ENCODE measurements around the gene RTP3. TPM values are rescaled to one million over a fixed set of nuclear protein-coding genes. Genes with fewer than 3 reads are reported as not detected.
"Not testable (repeated sequence)": the region's sequence is repeated elsewhere in the genome, so short reads cannot be mapped to it uniquely, and the experiment has no call there.

RTP3 gene
- total and polyA plus RNA-seq, 2 experiments from 2014 or later, result not detected

- Histone ChIP-seq H3K27ac (no peak overlapping the region), H3K9me2 (ENCODE audit: insufficient read depth) (no peaks in the 10 kb centered on the region), H2AFZ (no peak overlapping the region), H3K9ac (no peak overlapping the region), H3K4me3 (no peak overlapping the region), H4K20me1 (ENCODE audit: insufficient read depth) (no peaks in the 10 kb centered on the region), H3K9me3 (ENCODE audit: low read depth) (no peaks in the 10 kb centered on the region), H3K27me3 (replicated peaks; ENCODE audit: insufficient read depth) (no peaks in the 10 kb centered on the region), H3K4me1 (ENCODE audit: insufficient read depth) (peaks cover 24% of the 10 kb centered on the region), H3F3A (ENCODE audit: insufficient read depth) (peaks cover 19% of the 10 kb centered on the region), H3K79me2 (ENCODE audit: insufficient read depth) (no peaks in the 10 kb centered on the region), H3K36me3 (ENCODE audit: low read depth) (peaks cover 16% of the 10 kb centered on the region; the same call in 1 of the 2 replicates), H3K4me2 (ENCODE audit: unreplicated experiment) (no peak overlapping the region)
- in situ Hi-C loops (cut with MboI), result no loop called here
- WGBS, 2 experiments (ENCODE audit: low coverage in 1 of 2, low lambda C conversion rate in 2 of 2, missing lambda C conversion rate in 2 of 2), result 97 to 100% methylated on average over 1 of the region's 1 CpG
- DNase-seq, result peak; percentile 20
- no peak for TF ChIP-seq EZH2 (IDR thresholded peaks at IDR 0.05; ENCODE audit: insufficient read depth, poor library complexity, severe bottlenecking)
- TF ChIP-seq EZH2phosphoT487 (IDR thresholded peaks at IDR 0.05; ENCODE audit: insufficient read depth, low read depth), result no peak
These were observed 39.5 kb downstream of the RTP3 start for GRCh38 chr3:46537316-46537715.

GRCh38 chr3:46537779-46538178 lies 40.0 kb downstream of the RTP3 start:
- Histone ChIP-seq H3K4me1 (ENCODE audit: insufficient read depth) (peaks cover 29% of the 10 kb centered on the region), H3K79me2 (ENCODE audit: insufficient read depth) (no peaks in the 10 kb centered on the region), H3K4me3 (no peak overlapping the region), H3F3A (ENCODE audit: insufficient read depth) (peaks cover 23% of the 10 kb centered on the region), H3K9ac (no peak overlapping the region), H3K36me3 (ENCODE audit: low read depth) (peaks cover 14% of the 10 kb centered on the region; the same call in 1 of the 2 replicates), H3K27me3 (replicated peaks; ENCODE audit: insufficient read depth) (no peaks in the 10 kb centered on the region), H3K4me2 (ENCODE audit: unreplicated experiment) (no peak overlapping the region), H3K9me3 (ENCODE audit: low read depth) (no peaks in the 10 kb centered on the region), H3K27ac (no peak overlapping the region), H2AFZ (no peak overlapping the region), H4K20me1 (ENCODE audit: insufficient read depth) (no peaks in the 10 kb centered on the region), H3K9me2 (ENCODE audit: insufficient read depth) (no peaks in the 10 kb centered on the region)
- no peak for TF ChIP-seq EZH2phosphoT487 (IDR thresholded peaks at IDR 0.05; ENCODE audit: insufficient read depth, low read depth)
- TF ChIP-seq EZH2 (IDR thresholded peaks at IDR 0.05; ENCODE audit: insufficient read depth, poor library complexity, severe bottlenecking), result no peak
- DNase-seq, result no peak
- WGBS, 2 experiments (ENCODE audit: low coverage in 1 of 2, low lambda C conversion rate in 2 of 2, missing lambda C conversion rate in 2 of 2), result 94 to 96% methylated on average over 5 of the region's 5 CpGs
- in situ Hi-C loops (cut with MboI), result no loop called here

GRCh38 chr3:46538425-46538802 lies 40.6 kb downstream of the RTP3 start:
- H3K27ac ChIP-seq, result peak overlapping the region; percentile 57
- H3K36me3 ChIP-seq (ENCODE audit: low read depth), result peaks cover 14% of the 10 kb centered on the region; the same call in 1 of the 2 replicates
- H3F3A ChIP-seq (ENCODE audit: insufficient read depth), result peaks cover 23% of the 10 kb centered on the region
- H3K4me3 ChIP-seq; DNase-seq; H3K9me2 ChIP-seq (ENCODE audit: insufficient read depth); H3K9me3 ChIP-seq (ENCODE audit: low read depth); in situ Hi-C loops (cut with MboI); H4K20me1 ChIP-seq (ENCODE audit: insufficient read depth); H3K9ac ChIP-seq; H2AFZ ChIP-seq; H3K79me2 ChIP-seq (ENCODE audit: insufficient read depth); H3K27me3 ChIP-seq (replicated peaks; ENCODE audit: insufficient read depth): not testable (repeated sequence)
- WGBS, 2 experiments (ENCODE audit: low coverage in 1 of 2, low lambda C conversion rate in 2 of 2, missing lambda C conversion rate in 2 of 2), result 47% methylated on average over 5 of the region's 5 CpGs
- peaks cover 33% of the 10 kb centered on the region for H3K4me1 ChIP-seq (ENCODE audit: insufficient read depth)
- peak overlapping the region; percentile 66 for H3K4me2 ChIP-seq (ENCODE audit: unreplicated experiment)

- Histone ChIP-seq H3F3A (ENCODE audit: insufficient read depth) (peaks cover 23% of the 10 kb centered on the region), H3K79me2 (ENCODE audit: insufficient read depth) (no peaks in the 10 kb centered on the region), H3K9ac (peak overlapping the region; percentile 23; the same call in 1 of the 2 replicates), H3K4me3 (peak overlapping the region; percentile 29), H3K27ac (peak overlapping the region; percentile 57), H3K9me3 (ENCODE audit: low read depth) (no peaks in the 10 kb centered on the region), H3K4me1 (ENCODE audit: insufficient read depth) (peaks cover 33% of the 10 kb centered on the region), H3K9me2 (ENCODE audit: insufficient read depth) (no peaks in the 10 kb centered on the region), H4K20me1 (ENCODE audit: insufficient read depth) (no peaks in the 10 kb centered on the region), H3K36me3 (ENCODE audit: low read depth) (peaks cover 14% of the 10 kb centered on the region; the same call in 1 of the 2 replicates), H3K4me2 (ENCODE audit: unreplicated experiment) (peak overlapping the region; percentile 66), H3K27me3 (replicated peaks; ENCODE audit: insufficient read depth) (no peaks in the 10 kb centered on the region), H2AFZ (peak overlapping the region; percentile 48)
- 2 to 5% methylated on average over 14 of the region's 14 CpGs for WGBS, 2 experiments (ENCODE audit: low coverage in 1 of 2, low lambda C conversion rate in 2 of 2, missing lambda C conversion rate in 2 of 2)
- TF ChIP-seq EZH2phosphoT487 (IDR thresholded peaks at IDR 0.05; ENCODE audit: insufficient read depth, low read depth) (no peak), EZH2 (IDR thresholded peaks at IDR 0.05; ENCODE audit: insufficient read depth, poor library complexity, severe bottlenecking) (no peak)
- in situ Hi-C loops (cut with MboI), result no loop called here
- peak; percentile 94 for DNase-seq
These were observed 41.1 kb downstream of the RTP3 start for GRCh38 chr3:46538803-46539442.

All from GM23248 (cell line).